Bronchial epithelial cell (primary cell): ENCODE data around the gene ZNF366. TPM values are rescaled to one million over a fixed set of nuclear protein-coding genes. Genes with fewer than 3 reads are reported as not detected.

Source experiments
- DNase-seq: peaks from one replicate; pipeline ENCODE4 v3.0.0-alpha.2; 2010; ENCODE audit warnings: low read depth
- FAIRE-seq: peaks from 2 replicates; lab custom pipeline; 2011; peaks lifted over from hg19 to GRCh38; lab: Jason Lieb, UNC
- H3K27me3 ChIP-seq: 2 replicates; pipeline ENCODE4 v1.5.1; 2011; ENCODE audit warnings: low read length; ENCODE audit not compliant: control insufficient read depth, insufficient read depth
- H3K36me3 ChIP-seq: 2 replicates; pipeline ENCODE4 v1.5.1; 2011; ENCODE audit warnings: low read length; ENCODE audit not compliant: control insufficient read depth, insufficient read depth
- H3K4me3 ChIP-seq: 2 replicates; pipeline ENCODE4 v1.5.1; 2011; ENCODE audit warnings: mild to moderate bottlenecking, low read depth, low read length, control low read depth
- total RNA-seq: library from RNA; depleted of rRNA; stranded (reverse); fragments of >200 nt; gene quantifications from 2 replicates; pipeline ENCODE4 v1.2.1, GENCODE V29; 2014
- TF ChIP-seq, protein P1 (sequence below): IDR thresholded peaks from 2 replicates; pipeline ENCODE4 v1.5.1; 2011; ENCODE audit warnings: mild to moderate bottlenecking, moderate library complexity, low read length, control low read depth, inconsistent platforms; ENCODE audit not compliant: insufficient read depth, severe bottlenecking

Gene ZNF366
- total RNA-seq, 1 donor from 2014 or later = not detected

DNA sequence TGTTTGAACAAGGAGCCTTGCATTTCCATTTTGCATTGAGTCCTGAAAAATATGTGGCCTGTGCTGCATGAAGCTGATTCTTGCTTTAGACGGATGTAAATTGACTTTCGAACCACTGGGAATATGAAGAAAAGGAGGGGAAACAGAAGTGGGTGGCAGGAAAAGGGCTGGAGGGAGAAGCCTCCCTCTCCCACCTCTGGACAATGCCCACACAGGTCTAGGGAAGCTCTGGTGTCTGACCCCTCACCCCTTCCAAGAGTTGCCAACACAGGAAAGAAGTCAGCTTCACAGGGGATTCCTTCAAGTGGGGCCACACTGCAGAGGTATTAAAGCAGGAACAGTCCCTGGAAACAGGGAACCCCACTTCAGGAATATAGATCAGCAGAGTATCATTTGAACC lies 52.2 kb downstream of the ZNF366 start:
- no peak overlapping the region for H3K4me3 ChIP-seq
- TF ChIP-seq, protein P1, sequence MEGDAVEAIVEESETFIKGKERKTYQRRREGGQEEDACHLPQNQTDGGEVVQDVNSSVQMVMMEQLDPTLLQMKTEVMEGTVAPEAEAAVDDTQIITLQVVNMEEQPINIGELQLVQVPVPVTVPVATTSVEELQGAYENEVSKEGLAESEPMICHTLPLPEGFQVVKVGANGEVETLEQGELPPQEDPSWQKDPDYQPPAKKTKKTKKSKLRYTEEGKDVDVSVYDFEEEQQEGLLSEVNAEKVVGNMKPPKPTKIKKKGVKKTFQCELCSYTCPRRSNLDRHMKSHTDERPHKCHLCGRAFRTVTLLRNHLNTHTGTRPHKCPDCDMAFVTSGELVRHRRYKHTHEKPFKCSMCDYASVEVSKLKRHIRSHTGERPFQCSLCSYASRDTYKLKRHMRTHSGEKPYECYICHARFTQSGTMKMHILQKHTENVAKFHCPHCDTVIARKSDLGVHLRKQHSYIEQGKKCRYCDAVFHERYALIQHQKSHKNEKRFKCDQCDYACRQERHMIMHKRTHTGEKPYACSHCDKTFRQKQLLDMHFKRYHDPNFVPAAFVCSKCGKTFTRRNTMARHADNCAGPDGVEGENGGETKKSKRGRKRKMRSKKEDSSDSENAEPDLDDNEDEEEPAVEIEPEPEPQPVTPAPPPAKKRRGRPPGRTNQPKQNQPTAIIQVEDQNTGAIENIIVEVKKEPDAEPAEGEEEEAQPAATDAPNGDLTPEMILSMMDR = no peak
- no peak for FAIRE-seq
- DNase-seq = no peak
- H3K27me3 ChIP-seq = no peaks in the 10 kb centered on the region
- no peaks in the 10 kb centered on the region for H3K36me3 ChIP-seq

DNA sequence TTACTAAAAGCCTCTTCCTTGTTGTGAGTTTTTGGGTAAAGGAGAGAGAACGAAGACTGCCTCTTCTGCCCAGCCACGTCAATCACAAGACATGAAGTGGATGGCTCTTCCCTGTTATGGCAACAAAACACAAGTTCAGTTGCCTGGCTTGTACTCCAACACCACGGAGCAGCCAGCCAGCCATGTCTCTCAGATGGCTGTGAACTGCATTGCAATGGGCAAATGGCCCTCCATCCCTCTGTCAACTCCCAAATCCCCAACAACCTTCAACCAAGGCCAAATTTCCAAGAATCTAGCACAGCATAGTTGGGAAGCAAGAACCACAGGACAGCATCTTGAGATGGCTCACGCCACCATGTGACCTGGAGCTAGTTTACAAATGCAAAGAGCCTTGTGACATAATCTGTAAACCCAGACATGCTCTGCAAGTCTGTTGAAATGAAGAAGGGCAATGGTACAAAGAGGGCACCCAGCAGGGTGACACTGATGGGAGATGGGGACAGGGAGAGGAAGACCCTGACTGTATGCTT lies 53.9 kb downstream of the ZNF366 start:
- TF ChIP-seq, protein P1 = no peak
- Histone ChIP-seq H3K4me3 (no peak overlapping the region), H3K27me3 (no peaks in the 10 kb centered on the region), H3K36me3 (no peaks in the 10 kb centered on the region)
- peak; percentile 52 for FAIRE-seq
- no peak for DNase-seq

DNA sequence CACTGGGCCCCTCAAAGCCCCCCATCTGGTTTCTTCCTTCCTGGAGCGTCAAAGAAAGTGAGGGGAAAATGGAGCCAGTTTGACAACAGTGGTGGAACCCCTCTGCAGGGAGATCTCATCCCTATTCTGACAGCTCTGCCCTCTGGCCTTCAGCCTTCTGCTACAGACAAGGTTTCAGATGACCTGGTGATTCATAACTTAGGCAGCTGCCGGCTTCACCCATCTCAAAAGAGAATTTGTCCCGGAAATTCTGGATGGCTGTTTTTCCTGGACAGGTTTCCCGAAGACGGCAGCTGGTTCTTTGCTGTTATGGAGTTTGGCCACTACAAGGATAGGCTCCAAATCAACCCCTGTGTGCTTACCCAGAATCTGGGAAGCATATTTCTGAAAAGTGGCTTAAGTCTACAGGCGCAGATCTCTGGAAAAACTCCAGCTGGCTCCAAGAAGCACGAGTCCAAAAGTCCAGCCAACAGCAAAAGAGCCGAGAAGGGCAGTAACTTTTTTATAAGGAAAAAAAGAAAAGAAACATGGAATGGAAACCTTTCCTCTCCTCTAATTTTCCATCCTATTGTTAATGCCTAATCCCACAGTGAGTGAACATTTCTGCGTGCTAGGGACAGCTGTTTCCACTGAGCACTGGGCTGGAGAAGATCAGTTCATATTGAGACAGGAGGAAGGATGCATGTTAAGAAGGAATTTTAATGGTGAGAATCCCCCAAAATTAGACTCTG lies 54.5 kb downstream of the ZNF366 start:
- TF ChIP-seq, protein P1 = no peak
- no peak overlapping the region for H3K4me3 ChIP-seq
- DNase-seq (peak; percentile 66), FAIRE-seq (no peak)
- H3K36me3 ChIP-seq = no peaks in the 10 kb centered on the region
- no peaks in the 10 kb centered on the region for H3K27me3 ChIP-seq

DNA sequence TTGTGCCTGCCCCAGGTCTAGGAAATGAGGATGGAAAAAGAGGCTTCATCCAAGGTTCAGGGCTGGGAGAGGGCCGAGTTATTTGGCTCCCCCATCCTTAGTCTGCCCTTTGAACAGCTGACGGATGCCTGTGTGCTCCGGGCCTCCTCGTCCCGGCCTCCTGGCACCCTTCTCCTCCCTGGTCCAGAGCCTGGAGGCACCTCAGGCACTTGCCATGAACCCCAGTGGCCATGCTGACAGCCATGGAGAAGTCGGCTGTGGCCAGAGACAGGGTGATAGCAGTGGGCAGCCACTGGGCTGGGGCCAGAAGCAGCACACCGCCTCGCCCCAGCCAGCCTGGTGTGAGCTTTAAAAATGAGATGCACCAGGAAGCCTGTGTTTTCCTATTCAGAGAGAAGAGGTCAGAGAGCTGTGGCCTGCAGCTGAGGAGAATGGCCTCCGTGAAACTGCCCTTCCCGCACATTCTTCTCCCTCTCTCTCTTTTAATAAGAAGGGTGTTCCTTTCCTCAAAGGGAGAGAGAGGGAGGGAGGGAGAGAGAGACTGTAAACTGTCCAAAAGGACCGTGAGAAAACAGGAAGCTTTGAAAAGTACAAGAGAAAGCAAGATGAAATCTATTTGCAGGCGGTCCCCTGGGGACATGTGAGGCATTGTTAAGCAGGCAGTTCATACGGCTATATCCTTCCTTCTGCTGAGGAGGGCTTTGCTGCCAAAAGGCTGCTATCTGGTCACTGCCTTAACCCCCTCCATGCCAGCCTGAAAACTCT lies 55.3 kb downstream of the ZNF366 start:
- TF ChIP-seq, protein P1 = no peak
- no peak for FAIRE-seq
- H3K36me3 ChIP-seq = no peaks in the 10 kb centered on the region
- H3K27me3 ChIP-seq = no peaks in the 10 kb centered on the region
- no peak overlapping the region for H3K4me3 ChIP-seq
- DNase-seq = no peak

DNA sequence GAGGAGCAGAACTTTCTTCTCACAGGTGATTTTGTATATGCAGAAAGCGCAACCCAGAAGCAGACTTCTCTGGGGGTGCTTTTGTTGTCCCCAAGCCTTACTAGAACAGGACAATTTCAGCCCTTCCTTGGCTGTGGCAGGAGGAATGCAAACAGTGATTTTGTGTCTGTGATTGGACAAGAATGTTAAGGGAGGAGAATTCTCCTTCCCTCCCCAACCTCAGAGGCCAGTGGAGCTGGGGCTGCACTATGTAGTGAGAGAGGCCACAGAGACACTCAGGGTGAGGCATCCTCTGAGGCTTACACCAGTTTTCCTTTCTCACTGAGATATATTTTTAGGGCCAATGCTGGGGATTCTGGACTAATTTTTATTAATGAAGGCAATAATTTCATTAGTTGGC lies 58.8 kb downstream of the ZNF366 start:
- Histone ChIP-seq H3K4me3 (no peak overlapping the region), H3K36me3 (no peaks in the 10 kb centered on the region), H3K27me3 (no peaks in the 10 kb centered on the region)
- FAIRE-seq (no peak), DNase-seq (no peak)
- TF ChIP-seq, protein P1 = no peak
